HepG2 (cell line): ENCODE measurements around the gene SLC22A7. TPM values are rescaled to one million over a fixed set of nuclear protein-coding genes. Genes with fewer than 3 reads are reported as not detected.

ENCODE experiments used
- ZNF224 ChIP-seq: sonication (generic); formaldehyde crosslinking; IDR thresholded peaks from 2 replicates; pipeline ENCODE4 v1.5.0; 2020; ENCODE audit warnings: mild to moderate bottlenecking, missing genetic modification reagents
- polyA plus RNA-seq, 8 experiments: library from polyadenylated mRNA; depleted of rRNA in 3 of 8; stranded (reverse) in 7 of 8; unstranded in 1 of 8; fragments of >200 nt; fragmentation: Illumina TruSeq in 4 of 8; extraction: Trizol in 4 of 8; gene quantifications; 2 replicates each; pipeline versions ENCODE4 v1.2.1 to v1.2.3, GENCODE V29; 2011 to 2016; ENCODE audit warnings: low read depth in 4 of 8, missing spikeins in 1 of 8, mixed read lengths in 1 of 8; ENCODE audit not compliant: insufficient read depth in 1 of 8
- total RNA-seq, 5 experiments: library from RNA; depleted of rRNA; stranded (reverse); fragments of >200 nt; fragmentation: Illumina TruSeq; extraction: Trizol; gene quantifications; 2 replicates each; pipeline ENCODE4 v1.2.3, GENCODE V29; 2016; ENCODE audit warnings: low read depth in 1 of 5
- TF ChIP-seq, protein P1 (sequence below), 2 experiments: sonication (generic) in 1 of 2; formaldehyde crosslinking in 1 of 2; IDR thresholded peaks; 2 replicates each; pipeline versions ENCODE4 v1.5.1 to v1.6.1; 2011 to 2020; ENCODE audit warnings: borderline replicate concordance in 1 of 2, low read depth in 1 of 2, low read length in 1 of 2, mild to moderate bottlenecking in 1 of 2, missing genetic modification reagents in 1 of 2, moderate library complexity in 1 of 2
- TF ChIP-seq, protein P2 (sequence below): sonication (generic); formaldehyde crosslinking; IDR thresholded peaks from 2 replicates; pipeline ENCODE4 v1.8.0; 2022; ENCODE audit warnings: missing genetic modification reagents, mild to moderate bottlenecking, borderline replicate concordance
- TF ChIP-seq, protein P3 (sequence below): sonication (generic); formaldehyde crosslinking; IDR thresholded peaks from 2 replicates; pipeline ENCODE4 v1.4.0; 2020; ENCODE audit warnings: missing genetic modification reagents, mild to moderate bottlenecking, borderline replicate concordance

Gene SLC22A7
- total and polyA plus RNA-seq, 2 of the 13 experiments (the other 11 are each of a cell fraction or from before 2014, with no cell fraction given) = 5.3 to 22.6 TPM

DNA sequence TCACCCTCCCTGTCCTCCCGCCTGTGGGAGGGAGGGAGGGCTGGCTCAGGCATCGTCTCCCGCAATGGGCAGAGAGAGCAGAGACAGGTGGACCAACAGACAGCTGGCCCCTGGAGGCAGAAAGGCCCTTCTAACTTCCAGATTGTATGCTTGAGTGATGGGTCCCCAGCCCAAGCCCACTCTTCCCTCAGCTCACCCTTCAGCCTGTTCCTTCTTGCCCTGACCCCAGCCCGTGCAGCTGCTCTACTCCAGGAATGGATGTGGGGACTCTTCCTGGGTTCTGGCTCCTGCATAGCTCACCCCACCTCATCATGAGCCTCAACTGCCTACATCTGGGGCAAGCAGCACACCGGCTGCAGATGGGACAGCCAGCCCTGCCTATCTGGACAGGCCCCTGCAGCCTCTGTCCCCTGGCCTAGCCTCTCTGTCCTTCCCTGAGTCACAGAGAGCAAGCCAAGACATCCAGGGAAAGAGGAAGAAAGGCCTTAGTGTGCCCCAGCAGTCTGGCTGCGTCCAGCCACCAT, 11.5 kb upstream of the SLC22A7 start (continued):
- TF ChIP-seq, protein P1, sequence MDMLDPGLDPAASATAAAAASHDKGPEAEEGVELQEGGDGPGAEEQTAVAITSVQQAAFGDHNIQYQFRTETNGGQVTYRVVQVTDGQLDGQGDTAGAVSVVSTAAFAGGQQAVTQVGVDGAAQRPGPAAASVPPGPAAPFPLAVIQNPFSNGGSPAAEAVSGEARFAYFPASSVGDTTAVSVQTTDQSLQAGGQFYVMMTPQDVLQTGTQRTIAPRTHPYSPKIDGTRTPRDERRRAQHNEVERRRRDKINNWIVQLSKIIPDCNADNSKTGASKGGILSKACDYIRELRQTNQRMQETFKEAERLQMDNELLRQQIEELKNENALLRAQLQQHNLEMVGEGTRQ (IDR thresholded peaks at IDR 0.05; ENCODE audit: low read depth, low read length) = no peak
- TF ChIP-seq, protein P1 (CRISPR knock-in tag; IDR thresholded peaks at IDR 0.05; ENCODE audit: borderline replicate concordance) = no peak
- TF ChIP-seq, protein P2, sequence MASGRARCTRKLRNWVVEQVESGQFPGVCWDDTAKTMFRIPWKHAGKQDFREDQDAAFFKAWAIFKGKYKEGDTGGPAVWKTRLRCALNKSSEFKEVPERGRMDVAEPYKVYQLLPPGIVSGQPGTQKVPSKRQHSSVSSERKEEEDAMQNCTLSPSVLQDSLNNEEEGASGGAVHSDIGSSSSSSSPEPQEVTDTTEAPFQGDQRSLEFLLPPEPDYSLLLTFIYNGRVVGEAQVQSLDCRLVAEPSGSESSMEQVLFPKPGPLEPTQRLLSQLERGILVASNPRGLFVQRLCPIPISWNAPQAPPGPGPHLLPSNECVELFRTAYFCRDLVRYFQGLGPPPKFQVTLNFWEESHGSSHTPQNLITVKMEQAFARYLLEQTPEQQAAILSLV (CRISPR knock-in tag) = no peak
- TF ChIP-seq, protein P3, sequence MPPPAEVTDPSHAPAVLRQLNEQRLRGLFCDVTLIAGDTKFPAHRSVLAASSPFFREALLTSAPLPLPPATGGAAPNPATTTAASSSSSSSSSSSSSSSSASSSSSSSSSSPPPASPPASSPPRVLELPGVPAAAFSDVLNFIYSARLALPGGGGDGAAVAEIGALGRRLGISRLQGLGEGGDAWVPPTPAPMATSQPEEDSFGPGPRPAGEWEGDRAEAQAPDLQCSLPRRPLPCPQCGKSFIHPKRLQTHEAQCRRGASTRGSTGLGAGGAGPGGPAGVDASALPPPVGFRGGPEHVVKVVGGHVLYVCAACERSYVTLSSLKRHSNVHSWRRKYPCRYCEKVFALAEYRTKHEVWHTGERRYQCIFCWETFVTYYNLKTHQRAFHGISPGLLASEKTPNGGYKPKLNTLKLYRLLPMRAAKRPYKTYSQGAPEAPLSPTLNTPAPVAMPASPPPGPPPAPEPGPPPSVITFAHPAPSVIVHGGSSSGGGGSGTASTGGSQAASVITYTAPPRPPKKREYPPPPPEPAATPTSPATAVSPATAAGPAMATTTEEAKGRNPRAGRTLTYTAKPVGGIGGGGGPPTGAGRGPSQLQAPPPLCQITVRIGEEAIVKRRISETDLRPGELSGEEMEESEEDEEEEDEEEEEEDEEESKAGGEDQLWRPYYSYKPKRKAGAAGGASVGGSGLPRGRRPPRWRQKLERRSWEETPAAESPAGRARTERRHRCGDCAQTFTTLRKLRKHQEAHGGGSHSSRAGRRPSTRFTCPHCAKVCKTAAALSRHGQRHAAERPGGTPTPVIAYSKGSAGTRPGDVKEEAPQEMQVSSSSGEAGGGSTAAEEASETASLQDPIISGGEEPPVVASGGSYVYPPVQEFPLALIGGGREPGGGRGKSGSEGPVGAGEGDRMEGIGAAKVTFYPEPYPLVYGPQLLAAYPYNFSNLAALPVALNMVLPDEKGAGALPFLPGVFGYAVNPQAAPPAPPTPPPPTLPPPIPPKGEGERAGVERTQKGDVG = 0 out of 2 replicates have a peak, but pooled peaks have one; percentile 15
- TF ChIP-seq ZNF224 (CRISPR knock-in tag) = no peak
- TF ChIP-seq, all 625 proteins: peak for 9
